RKO (cell line): ENCODE data around the gene TGM5.
"Not testable (repeated sequence)": the region's sequence is repeated elsewhere in the genome, so short reads cannot be mapped to it uniquely, and the experiment has no call there.

Experiments used
- DNase-seq: peaks from one replicate; pipeline ENCODE4 v3.0.0-alpha.2; 2016; ENCODE audit warnings: low spot score

TGM5 gene

DNA sequence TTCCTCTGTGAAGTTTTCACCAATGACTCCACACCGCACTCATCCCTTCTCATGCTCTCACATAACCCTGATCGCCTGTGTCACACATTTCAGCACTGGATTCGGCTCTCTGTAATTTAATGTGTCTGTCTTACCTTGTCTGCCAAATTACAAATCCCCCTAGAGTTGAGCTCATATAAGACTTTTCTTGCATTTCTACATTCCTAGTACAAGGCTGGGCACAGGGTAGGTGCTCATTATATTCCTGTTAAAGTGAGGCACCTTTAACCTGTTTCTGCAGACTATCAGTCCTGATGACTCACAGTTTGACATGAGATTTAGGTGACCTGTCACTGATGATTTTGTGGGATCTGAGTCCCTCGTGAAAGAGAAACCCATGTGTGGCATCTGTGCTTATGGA, 22.6 kb downstream of the TGM5 start:
- DNase-seq, result no peak

GRCh38 chr15:43243020-43243645, 23.6 kb downstream of the TGM5 start:
- DNase-seq, result no peak

DNA sequence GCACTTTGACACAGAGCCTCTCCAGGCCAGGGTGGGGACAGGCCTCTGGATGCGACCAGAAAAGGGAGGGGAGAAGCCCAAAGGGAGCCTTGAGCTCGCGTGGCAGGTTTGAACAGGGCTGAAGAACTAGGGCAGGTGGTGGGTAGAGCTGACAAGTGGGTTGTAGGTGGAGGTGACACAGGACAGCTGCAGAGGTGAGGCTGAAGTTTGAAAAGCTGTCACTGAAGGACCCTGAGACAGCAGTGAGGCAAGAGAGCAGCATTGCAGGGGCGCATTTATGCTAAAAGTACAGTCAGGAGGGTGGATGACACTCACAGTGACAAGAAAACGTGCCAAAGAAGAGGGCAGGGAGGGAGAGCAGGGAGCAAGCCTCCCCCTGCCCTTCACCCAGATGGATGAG, 24.1 kb downstream of the TGM5 start:
- DNase-seq, result no peak

DNA sequence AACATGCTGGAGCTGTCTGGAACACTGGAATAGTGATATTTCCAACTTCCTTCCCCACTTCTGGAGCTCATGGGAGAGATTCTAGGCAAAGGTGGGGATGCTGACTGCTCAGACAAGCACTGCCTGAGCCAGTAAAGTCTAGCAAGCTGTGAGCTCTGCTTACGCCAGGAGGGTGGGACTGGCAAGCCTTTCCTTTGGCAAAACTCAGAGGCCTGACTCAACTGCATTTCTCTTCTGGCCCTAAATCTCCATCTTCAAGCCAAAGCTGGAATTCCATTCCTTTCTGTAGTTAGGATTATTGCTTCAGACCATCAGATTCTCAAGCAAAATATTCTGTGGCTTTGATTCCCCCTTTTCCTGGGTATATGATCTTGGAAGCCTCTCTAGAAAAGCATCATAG, 25.6 kb downstream of the TGM5 start:
- DNase-seq, result no peak

DNA sequence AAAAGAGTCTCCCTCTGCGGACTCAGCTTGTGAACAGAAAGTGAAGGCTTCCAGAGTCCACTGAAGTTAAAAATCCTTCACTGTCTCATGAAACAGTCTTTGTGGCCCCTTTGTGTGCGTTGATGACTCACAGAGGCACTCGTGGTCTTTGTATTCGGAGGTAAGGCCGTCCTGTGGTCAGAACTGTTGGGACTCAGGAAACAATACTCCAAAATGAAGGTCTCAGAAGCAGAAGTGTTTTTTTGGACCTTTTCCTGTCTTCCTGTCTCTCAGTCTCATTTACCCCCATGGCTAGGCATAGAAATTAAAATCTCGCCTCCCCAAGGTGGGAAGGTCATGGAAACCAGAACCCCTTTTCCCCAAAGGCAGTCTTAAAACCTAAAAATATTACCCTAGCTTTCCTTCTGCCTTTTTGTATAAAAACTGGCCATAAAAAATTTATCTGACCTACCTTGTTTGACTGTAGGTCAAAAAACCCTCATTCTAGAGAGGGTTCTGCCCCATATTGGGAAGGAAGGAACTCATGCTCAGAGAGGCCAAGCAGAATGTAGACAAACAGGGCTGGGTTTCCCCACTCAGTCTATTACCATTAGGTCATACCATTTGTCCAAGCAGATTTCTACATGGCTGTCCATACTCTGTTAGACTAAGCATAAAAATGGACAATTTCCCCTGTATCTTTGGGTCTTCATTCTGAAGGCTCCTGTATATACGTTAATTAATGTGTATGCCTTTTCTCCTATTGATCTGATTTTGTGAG, 26.8 kb downstream of the TGM5 start:
- no peak for DNase-seq

DNA sequence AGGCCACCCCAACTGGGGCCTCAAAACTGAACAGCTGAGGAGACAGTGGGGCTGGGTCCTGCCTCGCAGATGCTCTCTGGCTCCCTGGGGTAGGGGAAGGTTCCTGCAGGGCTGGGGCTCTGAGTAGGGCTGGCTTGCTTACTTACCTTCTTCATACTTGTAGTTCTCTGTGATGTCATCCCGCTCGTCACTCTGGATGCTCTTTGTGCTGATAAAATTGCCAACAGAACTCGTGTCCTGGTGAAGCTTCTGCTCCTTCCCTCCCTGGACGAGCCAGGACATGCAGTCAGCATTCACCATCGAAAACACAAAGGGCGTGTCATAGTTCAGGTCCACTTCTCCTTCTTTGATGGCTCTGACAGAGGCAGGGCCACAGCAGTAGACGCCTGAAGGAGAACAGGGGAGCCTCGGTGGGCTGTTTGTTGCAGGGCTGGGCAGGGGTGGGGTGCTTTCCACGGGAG, 28.0 kb downstream of the TGM5 start:
- DNase-seq, result no peak

- no peak for DNase-seq
These were observed 28.8 kb downstream of the TGM5 start for GRCh38 chr15:43237842-43238470.

DNA sequence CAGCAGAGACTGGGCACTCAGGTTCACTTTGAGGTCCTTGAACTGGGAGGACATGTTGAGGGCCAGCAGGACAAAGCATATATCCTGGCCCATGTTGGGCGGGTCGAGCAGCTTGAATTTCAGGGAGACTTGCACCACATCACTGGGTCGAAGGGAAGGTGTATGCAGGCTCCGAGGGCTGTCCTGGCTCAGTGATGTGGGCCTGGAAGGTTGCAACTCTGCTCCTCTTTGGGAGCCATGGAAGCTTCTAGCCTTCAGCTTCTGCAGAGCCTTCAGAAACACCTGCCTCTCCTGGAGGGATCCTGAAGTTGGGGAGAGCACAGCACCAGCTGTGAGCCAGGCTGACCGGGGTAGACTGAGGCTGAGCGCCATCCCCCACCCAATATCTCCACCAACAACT, 31.2 kb downstream of the TGM5 start:
- DNase-seq, result no peak

GRCh38 chr15:43232289-43232874, 34.3 kb downstream of the TGM5 start:
- no peak for DNase-seq

DNA sequence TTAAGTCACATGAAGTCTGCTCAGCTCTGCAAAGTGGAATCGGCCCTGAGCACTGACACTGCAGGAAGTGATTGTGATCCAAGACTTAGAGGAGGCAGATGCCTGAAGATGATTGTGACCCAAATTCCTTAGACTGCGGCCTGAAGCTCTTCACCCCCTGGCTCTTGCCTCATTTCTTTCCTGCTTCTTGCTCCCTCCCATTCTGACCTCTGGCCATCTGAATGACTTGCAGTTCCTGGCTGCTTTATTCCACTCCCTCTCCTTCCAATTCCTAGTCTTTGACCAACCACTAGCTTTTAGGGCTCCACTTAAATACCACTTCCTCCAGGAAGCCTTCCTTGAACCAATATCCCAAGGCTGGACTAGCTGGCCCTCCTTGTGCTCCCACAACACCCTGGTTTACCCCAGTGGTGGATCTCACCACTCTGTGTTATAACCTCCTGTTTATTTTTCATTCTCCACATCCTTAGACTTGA, 36.0 kb downstream of the TGM5 start:
- DNase-seq, result no peak

DNA sequence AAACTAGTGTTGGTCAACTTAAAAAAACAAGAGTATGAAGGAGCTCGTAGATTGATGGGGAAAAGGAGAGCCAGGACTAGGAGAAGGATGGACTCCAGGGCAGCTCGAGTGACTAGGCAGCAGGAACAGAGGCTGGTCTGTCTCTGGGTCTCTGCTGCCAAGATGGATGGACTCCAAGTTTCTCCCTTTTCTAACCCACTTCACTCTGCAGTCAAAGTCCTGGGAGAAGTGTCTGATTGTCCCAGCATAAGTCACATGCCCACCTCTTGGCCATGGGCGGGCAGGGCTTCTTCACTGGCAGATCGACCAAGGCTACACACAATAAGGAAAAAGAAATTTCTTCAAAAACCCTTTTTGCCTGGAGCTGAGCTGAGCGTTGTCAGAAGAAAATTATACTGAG, 36.8 kb downstream of the TGM5 start:
- no peak for DNase-seq

DNA sequence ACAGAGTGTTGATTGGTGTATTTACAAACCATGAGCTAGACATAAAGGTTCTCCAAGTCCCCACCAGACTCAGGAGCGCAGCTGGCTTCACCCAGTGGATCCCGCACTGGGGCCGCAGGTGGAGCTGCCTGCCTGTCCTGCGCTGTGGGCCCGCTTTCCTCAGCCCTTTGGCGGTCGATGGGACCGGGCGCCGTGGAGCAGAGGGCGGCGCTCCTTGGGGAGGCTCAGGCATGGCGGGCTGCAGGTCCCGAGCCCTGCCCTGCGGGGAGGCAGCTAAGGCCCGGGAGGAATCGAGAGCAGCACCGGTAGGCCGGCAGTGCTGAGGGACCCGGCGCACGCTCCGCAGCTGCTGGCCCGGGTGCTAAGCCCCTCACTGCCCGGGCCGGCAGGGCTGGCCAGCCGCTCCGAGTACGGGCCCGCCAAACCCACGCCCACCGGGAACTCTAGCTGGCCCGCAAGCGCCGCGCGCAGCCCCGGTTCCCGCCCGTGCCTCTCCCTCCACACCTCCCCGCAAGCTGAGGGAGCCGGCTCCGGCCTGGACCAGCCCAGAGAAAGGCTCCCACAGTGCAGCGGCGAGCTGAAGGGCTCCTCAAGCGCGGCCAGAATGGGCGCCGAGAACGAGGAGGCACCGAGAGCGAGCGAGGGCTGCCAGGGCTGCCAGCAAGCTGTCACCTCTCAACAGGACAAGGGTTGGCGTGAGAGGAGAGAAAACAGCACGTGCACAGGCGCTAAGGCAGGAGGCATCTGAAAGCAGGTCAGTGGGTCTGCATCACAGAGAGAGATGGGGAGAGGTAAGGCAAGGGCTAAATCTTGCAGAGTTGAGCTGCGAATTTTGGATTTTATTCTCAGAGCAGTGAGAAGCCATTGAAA, 40.1 kb downstream of the TGM5 start:
- DNase-seq, result no peak

- DNase-seq, result not testable (repeated sequence)
These were observed 40.8 kb downstream of the TGM5 start for GRCh38 chr15:43225950-43226255.

GRCh38 chr15:43225201-43225949, 41.4 kb downstream of the TGM5 start:
- peak; percentile 52 for DNase-seq

GRCh38 chr15:43221422-43221821, 45.3 kb downstream of the TGM5 start:
- DNase-seq, result no peak

DNA sequence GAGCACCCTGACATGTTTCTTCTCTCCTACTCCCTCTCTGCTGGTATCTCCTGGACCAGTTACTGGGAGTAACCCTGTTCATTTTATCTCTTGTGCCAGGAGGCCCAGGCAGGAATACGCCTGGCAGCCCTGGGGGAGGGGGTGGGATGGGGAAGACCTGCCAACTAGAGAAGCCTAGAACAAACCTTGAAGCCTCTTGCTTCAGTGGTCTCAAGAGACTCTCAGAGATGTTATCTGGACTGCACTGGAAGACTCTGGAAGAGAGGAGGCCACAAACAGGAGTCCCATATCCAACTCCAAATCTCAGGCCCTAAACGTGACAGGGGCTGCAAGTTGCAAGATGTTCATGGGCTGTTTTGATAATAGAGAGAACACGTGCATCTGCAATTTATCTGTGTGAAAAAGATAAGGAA, 45.7 kb downstream of the TGM5 start, which contains the start of gene EPB42:
TSS of gene EPB42 (minus strand) at position 28 of the 413 bp plus-strand sequence. CDS start 193 bp downstream, outside the sequence.
- no peak for DNase-seq

DNA sequence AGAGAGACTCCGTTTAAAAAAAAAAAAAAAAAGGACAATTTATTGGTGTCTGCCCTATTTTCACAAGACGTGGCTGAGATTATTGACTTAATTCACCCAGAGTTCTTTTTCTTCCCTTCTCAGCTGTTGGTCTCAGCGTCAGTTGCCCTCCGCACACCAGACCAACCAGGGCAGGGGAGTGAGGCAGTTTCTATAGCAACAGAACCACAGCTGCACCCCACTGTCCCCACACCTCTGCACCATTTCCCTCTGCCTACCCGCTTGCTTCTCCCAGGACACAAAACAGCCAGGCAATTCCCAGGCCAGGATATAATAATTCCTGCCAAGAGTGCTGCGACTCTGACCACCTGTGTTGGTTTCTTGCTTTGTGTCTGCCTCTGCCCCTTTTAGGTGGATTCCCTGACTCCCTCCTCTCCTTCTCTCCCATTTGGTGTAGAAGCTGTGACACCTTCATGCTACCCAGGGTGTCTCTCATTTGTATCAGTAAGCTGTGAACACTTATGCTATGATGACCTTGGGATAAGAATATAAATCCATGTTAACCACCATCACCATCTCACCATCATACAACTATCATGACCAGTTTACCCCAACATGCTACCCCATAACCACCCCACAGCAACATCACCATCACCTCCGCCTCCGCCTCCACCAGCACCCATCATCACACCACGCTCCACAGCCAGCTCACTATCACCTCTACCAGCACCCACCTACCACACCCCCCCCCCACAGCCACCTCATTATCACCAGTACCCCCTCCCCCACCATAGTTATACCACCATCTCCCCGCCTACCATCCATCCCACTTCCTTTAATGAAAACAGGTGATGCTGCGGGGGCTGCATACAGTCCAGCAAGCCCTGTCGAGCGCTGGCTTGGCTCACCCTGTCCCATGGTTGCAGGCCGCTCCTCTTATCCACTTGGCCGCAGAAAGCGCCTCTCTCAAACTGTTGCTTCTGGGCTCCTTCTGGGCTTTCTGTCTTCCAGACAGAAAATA, 46.5 kb downstream of the TGM5 start:
- DNase-seq, result no peak

- DNase-seq, result peak; percentile 5
These were observed 47.6 kb downstream of the TGM5 start for GRCh38 chr15:43218908-43219706.

- DNase-seq, result peak; percentile 54
These were observed 50.8 kb downstream of the TGM5 start for GRCh38 chr15:43215961-43216360.
